Hepatocyte (in vitro differentiated cells): Measurements from ENCODE around the gene SLC13A2. TPM values are rescaled to one million over a fixed set of nuclear protein-coding genes. Genes with fewer than 3 reads are reported as not detected.

ENCODE experiments used
- DNase-seq: peaks from one replicate; pipeline ENCODE4 v3.0.0-alpha.2; 2016; ENCODE audit warnings: low spot score
- H2AFZ ChIP-seq: fragments of 200-600 bp; sonication (generic); 2 replicates; pipeline ENCODE4 v1.6.0; 2016; ENCODE audit warnings: antibody characterized with exemption, mild to moderate bottlenecking
- H3K27ac ChIP-seq: fragments of 200-600 bp; sonication (generic); 2 replicates; pipeline ENCODE4 v1.5.1; 2016; ENCODE audit warnings: mild to moderate bottlenecking
- H3K27me3 ChIP-seq: fragments of 200-600 bp; sonication (generic); 2 replicates; pipeline ENCODE4 v1.6.1; 2016
- H3K36me3 ChIP-seq: fragments of 200-600 bp; sonication (generic); replicated peaks from 2 replicates; pipeline ENCODE4 v1.5.1; 2016; ENCODE audit warnings: low read depth; ENCODE audit not compliant: insufficient read depth
- H3K4me1 ChIP-seq: fragments of 200-600 bp; sonication (generic); 2 replicates; pipeline ENCODE4 v1.5.1; 2016; ENCODE audit warnings: mild to moderate bottlenecking, moderate library complexity; ENCODE audit not compliant: insufficient read depth
- H3K4me2 ChIP-seq: fragments of 200-600 bp; sonication (generic); 2 replicates; pipeline ENCODE4 v1.6.0; 2016
- H3K4me3 ChIP-seq: fragments of 200-600 bp; sonication (generic); 2 replicates; pipeline ENCODE4 v1.5.1; 2016; ENCODE audit warnings: mild to moderate bottlenecking
- H3K79me2 ChIP-seq: fragments of 200-600 bp; sonication (generic); 2 replicates; pipeline ENCODE4 v1.6.0; 2017; ENCODE audit warnings: mild to moderate bottlenecking
- H3K9me2 ChIP-seq: fragments of 200-600 bp; sonication (generic); replicated peaks from 2 replicates; pipeline ENCODE4 v1.6.0; 2017; ENCODE audit warnings: mild to moderate bottlenecking; ENCODE audit not compliant: insufficient read depth
- H3K9me3 ChIP-seq: fragments of 200-600 bp; sonication (generic); 2 replicates; pipeline ENCODE4 v1.5.1; 2016; ENCODE audit warnings: low read depth, mild to moderate bottlenecking
- H4K20me1 ChIP-seq: fragments of 200-600 bp; sonication (generic); 2 replicates; pipeline ENCODE4 v1.6.0; 2016; ENCODE audit warnings: mild to moderate bottlenecking; ENCODE audit not compliant: insufficient read depth, poor library complexity, severe bottlenecking
- EZH2 ChIP-seq: fragments of 200-600 bp; sonication (generic); IDR thresholded peaks from 2 replicates; pipeline ENCODE4 v1.6.1; 2016; ENCODE audit warnings: antibody characterized with exemption, mild to moderate bottlenecking, borderline replicate concordance
- EZH2phosphoT487 ChIP-seq: fragments of 200-600 bp; sonication (generic); IDR thresholded peaks from one replicate; pipeline ENCODE4 v1.6.1; 2018; ENCODE audit warnings: antibody characterized with exemption, mild to moderate bottlenecking, low read depth, moderate library complexity; ENCODE audit not compliant: unreplicated experiment, severe bottlenecking
- whole genome bisulfite sequencing: methylation state at CpG from one replicate; pipeline ENCODE4 v1.1.6; 2016; ENCODE audit warnings: low lambda C conversion rate; ENCODE audit errors: missing lambda C conversion rate; 5-methylcytosine and 5-hydroxymethylcytosine counted together
- polyA plus RNA-seq: library from polyadenylated mRNA; unstranded; fragments of >200 nt; fragmentation: Nextera tagmentation; extraction: Ambion mirVana; gene quantifications from 2 replicates; pipeline ENCODE4 v1.2.1, GENCODE V29; 2016
- total RNA-seq: library from RNA; depleted of rRNA; stranded (reverse); fragments of >200 nt; gene quantifications from 2 replicates; pipeline ENCODE4 v1.2.3, GENCODE V29; 2014
- TF ChIP-seq, protein P1 (sequence below): fragments of 200-600 bp; sonication (generic); IDR thresholded peaks from 2 replicates; pipeline ENCODE4 v1.5.1; 2016; ENCODE audit warnings: antibody characterized with exemption, mild to moderate bottlenecking; ENCODE audit not compliant: poor library complexity

The SLC13A2 gene
- total and polyA plus RNA-seq, 2 experiments from 2014 or later = 2.0 TPM

DNA sequence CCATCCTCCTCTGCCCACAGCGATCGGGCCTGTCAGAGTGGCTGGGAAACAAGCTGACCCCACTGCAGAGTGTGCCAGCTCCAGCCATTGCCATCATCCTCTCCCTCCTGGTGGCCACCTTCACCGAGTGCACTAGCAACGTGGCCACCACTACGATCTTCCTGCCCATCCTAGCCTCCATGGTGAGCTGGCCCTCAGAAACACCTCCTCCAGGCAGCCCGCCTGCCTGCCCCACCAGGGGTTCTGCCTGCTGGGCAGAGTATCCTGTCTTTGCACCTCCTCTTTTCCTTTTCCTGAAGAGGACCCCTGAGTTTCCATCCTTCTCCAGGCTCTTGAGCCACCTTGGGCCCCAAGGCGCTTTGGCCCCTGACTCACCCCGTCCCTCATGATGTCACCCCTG lies 22.2 kb downstream of the SLC13A2 start:
- H3K4me1 ChIP-seq = no peaks in the 10 kb centered on the region
- no peaks in the 10 kb centered on the region for H3K79me2 ChIP-seq
- H3K9me3 ChIP-seq = no peaks in the 10 kb centered on the region
- no peak for TF ChIP-seq EZH2phosphoT487
- no peak for TF ChIP-seq EZH2
- TF ChIP-seq, protein P1, sequence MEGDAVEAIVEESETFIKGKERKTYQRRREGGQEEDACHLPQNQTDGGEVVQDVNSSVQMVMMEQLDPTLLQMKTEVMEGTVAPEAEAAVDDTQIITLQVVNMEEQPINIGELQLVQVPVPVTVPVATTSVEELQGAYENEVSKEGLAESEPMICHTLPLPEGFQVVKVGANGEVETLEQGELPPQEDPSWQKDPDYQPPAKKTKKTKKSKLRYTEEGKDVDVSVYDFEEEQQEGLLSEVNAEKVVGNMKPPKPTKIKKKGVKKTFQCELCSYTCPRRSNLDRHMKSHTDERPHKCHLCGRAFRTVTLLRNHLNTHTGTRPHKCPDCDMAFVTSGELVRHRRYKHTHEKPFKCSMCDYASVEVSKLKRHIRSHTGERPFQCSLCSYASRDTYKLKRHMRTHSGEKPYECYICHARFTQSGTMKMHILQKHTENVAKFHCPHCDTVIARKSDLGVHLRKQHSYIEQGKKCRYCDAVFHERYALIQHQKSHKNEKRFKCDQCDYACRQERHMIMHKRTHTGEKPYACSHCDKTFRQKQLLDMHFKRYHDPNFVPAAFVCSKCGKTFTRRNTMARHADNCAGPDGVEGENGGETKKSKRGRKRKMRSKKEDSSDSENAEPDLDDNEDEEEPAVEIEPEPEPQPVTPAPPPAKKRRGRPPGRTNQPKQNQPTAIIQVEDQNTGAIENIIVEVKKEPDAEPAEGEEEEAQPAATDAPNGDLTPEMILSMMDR = no peak
- no peaks in the 10 kb centered on the region for H4K20me1 ChIP-seq
- no peaks in the 10 kb centered on the region for H3K36me3 ChIP-seq
- 96% methylated on average over 8 of the region's 8 CpGs for WGBS
- no peak overlapping the region for H3K4me3 ChIP-seq
- no peaks in the 10 kb centered on the region for H3K27me3 ChIP-seq
- H3K27ac ChIP-seq = no peak overlapping the region
- no peaks in the 10 kb centered on the region for H3K9me2 ChIP-seq
- no peak overlapping the region for H2AFZ ChIP-seq
- no peak overlapping the region for H3K4me2 ChIP-seq
- no peak for DNase-seq

DNA sequence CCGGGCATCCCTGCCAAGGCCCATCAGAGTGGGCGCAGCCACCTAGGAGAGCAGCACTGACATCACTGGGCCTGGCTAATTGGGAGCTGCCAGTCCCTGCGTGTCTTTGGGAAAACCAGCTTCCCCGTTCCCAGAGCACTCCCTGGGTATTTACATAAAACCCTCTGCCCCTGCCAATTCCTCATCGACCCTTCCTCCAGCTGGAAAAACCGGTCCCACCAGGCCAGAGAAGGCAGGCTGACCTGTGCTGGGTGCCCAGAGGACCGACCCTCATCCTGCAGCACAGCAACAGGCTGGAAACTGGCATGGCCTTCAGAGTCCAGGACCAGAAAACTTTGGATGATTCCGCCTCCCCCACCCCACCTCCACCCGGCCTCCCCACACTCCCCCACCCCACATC lies 24.5 kb downstream of the SLC13A2 start:
- Histone ChIP-seq H3K4me2 (no peak overlapping the region), H3K27ac (no peak overlapping the region), H3K36me3 (no peaks in the 10 kb centered on the region), H3K27me3 (no peaks in the 10 kb centered on the region), H3K4me3 (no peak overlapping the region), H3K9me3 (no peaks in the 10 kb centered on the region), H3K9me2 (no peaks in the 10 kb centered on the region), H3K79me2 (no peaks in the 10 kb centered on the region), H3K4me1 (no peaks in the 10 kb centered on the region), H4K20me1 (no peaks in the 10 kb centered on the region), H2AFZ (no peak overlapping the region)
- TF ChIP-seq EZH2 (no peak), EZH2phosphoT487 (no peak)
- TF ChIP-seq, protein P1 = no peak
- no peak for DNase-seq
- 43% methylated on average over 7 of the region's 9 CpGs for WGBS

DNA sequence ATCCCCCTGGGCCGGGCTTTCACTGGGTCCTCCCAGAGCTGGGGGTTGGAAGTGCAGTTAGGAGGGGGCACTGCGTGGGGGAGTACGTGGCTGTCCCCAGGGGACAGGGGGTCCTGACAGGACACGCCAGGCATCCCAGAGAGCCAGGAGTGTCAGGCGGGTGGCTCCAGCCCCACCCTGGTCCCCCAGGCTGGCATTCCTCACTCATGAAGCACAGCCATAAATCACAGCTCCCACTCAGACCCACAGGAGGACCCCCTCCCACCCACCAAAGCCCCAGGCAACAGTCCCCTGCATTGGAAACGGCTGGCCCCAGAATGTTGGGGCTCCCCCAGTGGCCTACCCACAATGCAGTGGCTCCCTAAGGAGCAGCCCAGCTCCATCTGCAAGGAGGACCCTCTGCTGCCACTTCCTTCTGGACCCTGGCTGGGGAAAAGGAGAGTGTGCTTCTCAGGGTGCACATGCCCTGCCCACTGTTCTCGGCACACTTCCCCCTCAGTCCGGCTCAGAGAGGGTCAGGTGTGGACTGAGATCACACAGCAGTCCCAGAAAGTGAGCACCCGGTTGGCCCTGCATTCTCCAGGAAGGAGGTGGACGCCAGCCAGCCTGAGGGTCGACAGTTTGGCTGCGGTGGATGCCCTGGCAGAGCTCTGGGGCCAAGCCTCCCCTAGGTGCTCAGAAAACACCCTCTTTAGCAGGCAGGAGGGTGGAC lies 25.4 kb downstream of the SLC13A2 start:
- Histone ChIP-seq H3K79me2 (no peaks in the 10 kb centered on the region), H3K27ac (no peak overlapping the region), H2AFZ (no peak overlapping the region), H3K4me1 (no peaks in the 10 kb centered on the region), H3K36me3 (no peaks in the 10 kb centered on the region), H3K27me3 (no peaks in the 10 kb centered on the region), H3K4me3 (no peak overlapping the region), H4K20me1 (no peaks in the 10 kb centered on the region), H3K4me2 (no peak overlapping the region), H3K9me3 (no peaks in the 10 kb centered on the region), H3K9me2 (no peaks in the 10 kb centered on the region)
- DNase-seq = no peak
- WGBS = 82% methylated on average over 10 of the region's 12 CpGs
- TF ChIP-seq, protein P1 = no peak
- TF ChIP-seq EZH2phosphoT487 (no peak), EZH2 (no peak)

DNA sequence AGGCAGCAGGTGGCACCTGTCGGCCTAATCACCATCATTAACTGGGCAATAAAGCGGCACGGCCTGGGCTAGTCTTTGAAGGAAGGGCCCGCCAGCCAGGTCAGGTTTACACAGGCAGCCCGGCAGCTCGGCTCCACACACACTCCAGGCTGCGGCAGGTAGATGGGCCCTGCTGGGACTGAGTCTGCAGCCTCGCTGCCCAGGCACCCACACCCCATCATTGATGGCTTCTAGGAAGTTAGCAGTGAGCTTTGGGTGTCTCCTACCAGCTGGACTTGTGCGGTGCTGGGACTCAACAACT lies 25.9 kb downstream of the SLC13A2 start:
- TF ChIP-seq, protein P1 = no peak
- TF ChIP-seq EZH2phosphoT487 (no peak), EZH2 (no peak)
- Histone ChIP-seq H3K9me3 (no peaks in the 10 kb centered on the region), H3K36me3 (no peaks in the 10 kb centered on the region), H3K27ac (no peak overlapping the region), H3K27me3 (no peaks in the 10 kb centered on the region), H3K4me1 (no peaks in the 10 kb centered on the region), H3K9me2 (no peaks in the 10 kb centered on the region), H2AFZ (no peak overlapping the region), H3K79me2 (no peaks in the 10 kb centered on the region), H3K4me3 (no peak overlapping the region), H4K20me1 (no peaks in the 10 kb centered on the region), H3K4me2 (no peak overlapping the region)
- 79% methylated on average over 9 of the region's 9 CpGs for WGBS
- no peak for DNase-seq
